PC-3 (cell line): ENCODE measurements around the gene GATA1. TPM values are rescaled to one million over a fixed set of nuclear protein-coding genes. Genes with fewer than 3 reads are reported as not detected.
A peak's percentile ranks its signal among the peaks of the same experiment; 100 is the strongest.

Experiments used
- ATAC-seq: fragments of 200-7000 bp; cut with Tn5 transposase; 2 replicates; pipeline ENCODE4 v1.9.1; 2020; ENCODE audit warnings: mild to moderate bottlenecking, moderate library complexity
- BruUV-seq: library from RNA; stranded (reverse); fragments of 400-500 nt; replicated peaks from 2 replicates; lab custom pipeline; 2021; lab: Mats Ljungman, UMichigan
- CTCF ChIA-PET: fragments of 300-600 bp; sonication (Branson Sonifier 250); formaldehyde crosslinking; loops from one replicate; lab custom pipeline; 2022; ENCODE audit warnings: antibody characterized with exemption; lab: Charles Lee
- POLR2A ChIA-PET: fragments of 300-600 bp; sonication (Branson Sonifier 250); formaldehyde crosslinking; loops from one replicate; lab custom pipeline; 2022; ENCODE audit warnings: antibody characterized with exemption; ENCODE audit not compliant: unreplicated experiment; lab: Charles Lee
- DNase-seq: peaks from one replicate; pipeline ENCODE4 v3.0.0-alpha.2; 2015
- H2AFZ ChIP-seq: fragments of 300-600 bp; sonication (generic); 2 replicates; pipeline ENCODE4 v1.6.0; 2016; ENCODE audit warnings: antibody characterized with exemption, low read length
- H3F3A ChIP-seq: fragments of 300-600 bp; sonication (generic); one replicate; pipeline ENCODE4 v1.6.0; 2017; ENCODE audit warnings: antibody characterized with exemption, low read length, control low read depth, mild to moderate bottlenecking; ENCODE audit not compliant: unreplicated experiment
- H3K27ac ChIP-seq: fragments of 300-600 bp; sonication (generic); 2 replicates; pipeline ENCODE4 v1.5.1; 2016; ENCODE audit warnings: mild to moderate bottlenecking, low read length
- H3K27me3 ChIP-seq: fragments of 300-600 bp; sonication (generic); 2 replicates; pipeline ENCODE4 v1.6.1; 2016; ENCODE audit warnings: low read length, mixed read lengths
- H3K36me3 ChIP-seq: fragments of 300-600 bp; sonication (generic); 2 replicates; pipeline ENCODE4 v1.6.1; 2016; ENCODE audit warnings: low read depth, mixed run types, low read length, mixed read lengths
- H3K4me1 ChIP-seq: fragments of 300-600 bp; sonication (generic); 2 replicates; pipeline ENCODE4 v1.5.1; 2016; ENCODE audit warnings: low read length; ENCODE audit not compliant: insufficient read depth
- H3K4me2 ChIP-seq: fragments of 300-600 bp; sonication (generic); 2 replicates; pipeline ENCODE4 v1.6.0; 2016; ENCODE audit warnings: low read length
- H3K4me3 ChIP-seq: fragments of 300-600 bp; sonication (generic); 2 replicates; pipeline ENCODE4 v1.5.1; 2016; ENCODE audit warnings: mild to moderate bottlenecking, low read length, mixed read lengths
- H3K79me2 ChIP-seq: fragments of 300-600 bp; sonication (generic); 2 replicates; pipeline ENCODE4 v1.6.1; 2017; ENCODE audit warnings: low read length, mixed read lengths
- H3K9ac ChIP-seq: fragments of 300-600 bp; sonication (generic); 2 replicates; pipeline ENCODE4 v1.6.0; 2016; ENCODE audit warnings: mild to moderate bottlenecking, low read length
- H3K9me2 ChIP-seq: fragments of 300-600 bp; sonication (generic); replicated peaks from 2 replicates; pipeline ENCODE4 v1.6.1; 2016; ENCODE audit warnings: mixed run types, low read length, mixed read lengths
- H3K9me3 ChIP-seq: fragments of 300-600 bp; sonication (generic); 2 replicates; pipeline ENCODE4 v1.6.1; 2016; ENCODE audit warnings: low read length, mixed read lengths
- H4K20me1 ChIP-seq: fragments of 300-600 bp; sonication (generic); 2 replicates; pipeline ENCODE4 v1.6.1; 2016; ENCODE audit warnings: low read length, mixed read lengths
- EZH2 ChIP-seq: fragments of 300-600 bp; sonication (generic); IDR thresholded peaks from one replicate; pipeline ENCODE4 v1.6.1; 2017; ENCODE audit warnings: antibody characterized with exemption, mild to moderate bottlenecking, low read length; ENCODE audit not compliant: unreplicated experiment
- EZH2phosphoT487 ChIP-seq: fragments of 300-600 bp; sonication (generic); IDR thresholded peaks from 2 replicates; pipeline ENCODE4 v1.6.1; 2018; ENCODE audit warnings: mild to moderate bottlenecking, antibody characterized with exemption, low read length, borderline replicate concordance
- intact Hi-C: fragments of 100-400 bp; cut with micrococcal nuclease; formaldehyde crosslinking; loops from 2 replicates; pipeline ENCODE4 v1.9.0; 2023
- total RNA-seq: library from RNA; depleted of rRNA; stranded (reverse); fragments of >200 nt; gene quantifications from 2 replicates; pipeline ENCODE4 v1.2.3, GENCODE V29; 2014
- TF ChIP-seq, protein P1 (sequence below): fragments of 300-600 bp; sonication (generic); conservative IDR thresholded peaks from 2 replicates; pipeline ENCODE4 v1.5.1; 2017; ENCODE audit warnings: antibody characterized with exemption, low read depth, mild to moderate bottlenecking, low read length

The GATA1 gene
- total RNA-seq, 1 experiment from 2014 or later = not detected

GRCh38 chrX:48823053-48823452 lies 36.7 kb downstream of the GATA1 start:
- Histone ChIP-seq H3K9me2 (no peaks in the 10 kb centered on the region), H3K79me2 (no peaks in the 10 kb centered on the region), H3F3A (no peaks in the 10 kb centered on the region), H4K20me1 (no peaks in the 10 kb centered on the region), H2AFZ (no peak overlapping the region), H3K27ac (no peak overlapping the region), H3K9me3 (no peaks in the 10 kb centered on the region), H3K4me3 (no peak overlapping the region), H3K4me1 (no peaks in the 10 kb centered on the region), H3K36me3 (no peaks in the 10 kb centered on the region), H3K9ac (no peak overlapping the region), H3K4me2 (no peak overlapping the region), H3K27me3 (no peaks in the 10 kb centered on the region)
- BruUV-seq = TSS peak; percentile 53
- POLR2A ChIA-PET = no interaction called here
- DNase-seq (no peak), ATAC-seq (no peak)
- intact Hi-C loops = no loop called here
- TF ChIP-seq EZH2 (no peak), EZH2phosphoT487 (no peak)
- TF ChIP-seq, protein P1, sequence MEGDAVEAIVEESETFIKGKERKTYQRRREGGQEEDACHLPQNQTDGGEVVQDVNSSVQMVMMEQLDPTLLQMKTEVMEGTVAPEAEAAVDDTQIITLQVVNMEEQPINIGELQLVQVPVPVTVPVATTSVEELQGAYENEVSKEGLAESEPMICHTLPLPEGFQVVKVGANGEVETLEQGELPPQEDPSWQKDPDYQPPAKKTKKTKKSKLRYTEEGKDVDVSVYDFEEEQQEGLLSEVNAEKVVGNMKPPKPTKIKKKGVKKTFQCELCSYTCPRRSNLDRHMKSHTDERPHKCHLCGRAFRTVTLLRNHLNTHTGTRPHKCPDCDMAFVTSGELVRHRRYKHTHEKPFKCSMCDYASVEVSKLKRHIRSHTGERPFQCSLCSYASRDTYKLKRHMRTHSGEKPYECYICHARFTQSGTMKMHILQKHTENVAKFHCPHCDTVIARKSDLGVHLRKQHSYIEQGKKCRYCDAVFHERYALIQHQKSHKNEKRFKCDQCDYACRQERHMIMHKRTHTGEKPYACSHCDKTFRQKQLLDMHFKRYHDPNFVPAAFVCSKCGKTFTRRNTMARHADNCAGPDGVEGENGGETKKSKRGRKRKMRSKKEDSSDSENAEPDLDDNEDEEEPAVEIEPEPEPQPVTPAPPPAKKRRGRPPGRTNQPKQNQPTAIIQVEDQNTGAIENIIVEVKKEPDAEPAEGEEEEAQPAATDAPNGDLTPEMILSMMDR = no peak
- CTCF ChIA-PET = no interaction called here

DNA sequence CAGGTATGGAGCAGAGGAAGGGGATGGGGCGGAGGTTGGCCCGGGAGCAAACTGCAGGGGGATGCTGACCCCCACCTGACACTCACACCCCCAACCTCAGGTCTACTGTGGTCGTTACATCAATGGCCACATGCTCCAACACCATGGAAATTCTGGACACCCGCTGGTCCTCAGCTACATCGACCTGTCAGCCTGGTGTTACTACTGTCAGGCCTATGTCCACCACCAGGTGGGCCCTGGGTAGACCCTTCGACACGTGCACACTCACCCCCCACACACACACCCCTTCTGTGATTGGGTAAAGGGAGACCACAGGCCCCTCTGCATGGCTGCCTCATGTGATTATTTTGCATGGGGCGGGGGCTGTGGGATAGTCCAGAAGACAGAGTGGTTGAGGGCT lies 37.7 kb downstream of the GATA1 start:
- ChIA-PET POLR2A (no interaction called here), CTCF (no interaction called here)
- Histone ChIP-seq H2AFZ (no peak overlapping the region), H3K27ac (no peak overlapping the region), H3K9ac (no peak overlapping the region), H3K4me2 (no peak overlapping the region), H4K20me1 (no peaks in the 10 kb centered on the region), H3K9me3 (no peaks in the 10 kb centered on the region), H3K79me2 (no peaks in the 10 kb centered on the region), H3F3A (no peaks in the 10 kb centered on the region), H3K27me3 (no peaks in the 10 kb centered on the region), H3K4me3 (no peak overlapping the region), H3K9me2 (no peaks in the 10 kb centered on the region), H3K36me3 (no peaks in the 10 kb centered on the region), H3K4me1 (no peaks in the 10 kb centered on the region)
- TF ChIP-seq EZH2 = no peak
- no peak for ATAC-seq
- BruUV-seq = no TSS peak
- intact Hi-C loops = no loop called here
- DNase-seq = no peak

DNA sequence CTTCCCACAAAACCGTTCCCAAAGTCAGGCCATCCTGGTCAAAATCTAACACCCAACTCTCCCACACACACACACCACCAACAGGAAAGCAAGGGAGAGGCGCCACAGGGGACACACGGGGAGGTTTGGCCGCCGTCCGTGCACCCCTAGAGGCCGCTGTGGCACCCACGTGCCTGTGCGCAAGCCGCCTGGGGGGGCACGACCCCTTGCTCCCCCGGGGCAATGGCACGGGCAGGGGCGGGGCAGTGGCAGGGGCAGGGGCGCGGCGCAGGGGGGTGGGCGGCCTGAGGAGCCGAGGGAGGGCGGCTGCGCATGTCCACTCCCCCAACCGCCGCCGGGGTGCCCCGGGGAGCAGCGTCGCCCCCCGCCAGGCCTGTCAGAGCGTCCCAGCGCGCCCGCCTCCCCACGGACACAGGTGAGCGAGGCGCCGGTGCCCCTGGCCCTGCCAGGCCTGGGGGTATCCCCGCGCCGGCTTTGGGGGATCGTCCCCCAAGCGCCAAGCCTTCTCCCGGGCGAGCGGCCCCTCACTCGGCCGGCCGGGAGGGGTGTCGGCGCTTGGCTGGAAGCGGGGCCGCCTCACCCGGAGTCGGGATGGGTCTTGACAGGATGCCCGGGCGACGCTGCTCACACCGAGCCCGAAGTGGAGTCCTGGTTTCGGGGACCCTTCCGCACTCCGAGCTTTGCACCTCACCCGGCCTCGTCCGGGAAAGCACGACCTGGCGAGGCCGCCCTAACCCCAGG lies 39.9 kb downstream of the GATA1 start, which contains the start of gene ERAS:
Gene ERAS (plus strand): TSS at position 379 of the 741 bp plus-strand sequence. CDS start 2,611 bp downstream, outside the sequence.
- Histone ChIP-seq H3K27me3 (no peaks in the 10 kb centered on the region), H3K79me2 (no peaks in the 10 kb centered on the region), H3K4me2 (no peak within 1 kb of the TSS), H2AFZ (no peak within 1 kb of the TSS), H3K9ac (no peak within 1 kb of the TSS), H3K27ac (no peak within 1 kb of the TSS), H4K20me1 (no peaks in the 10 kb centered on the region), H3F3A (no peaks in the 10 kb centered on the region), H3K4me1 (no peaks in the 10 kb centered on the region), H3K4me3 (no peak within 1 kb of the TSS), H3K9me3 (no peaks in the 10 kb centered on the region), H3K36me3 (no peaks in the 10 kb centered on the region), H3K9me2 (no peaks in the 10 kb centered on the region)
- ChIA-PET CTCF (no interaction called here), POLR2A (no interaction called here)
- intact Hi-C loops = no loop called here
- BruUV-seq = no TSS peak
- TF ChIP-seq EZH2phosphoT487 = no peak
- TF ChIP-seq EZH2 = no peak
- TF ChIP-seq, protein P1 = no peak
- ATAC-seq (no peak), DNase-seq (no peak)
